ENCODE data around the gene ARSB. TPM values are rescaled to one million over a fixed set of nuclear protein-coding genes. Genes with fewer than 3 reads are reported as not detected.

The ARSB gene
- total RNA-seq, 1 experiment from 2014 or later: 11.4 TPM

GRCh38 chr5:78746021-78746770 lies 238.9 kb downstream of the ARSB start:
- Histone ChIP-seq H4K20me1 (ENCODE audit: control insufficient read depth, insufficient read depth, insufficient read length) (no peaks in the 10 kb centered on the region), H3K4me2 (ENCODE audit: insufficient read depth, insufficient read length, low read length) (no peak overlapping the region), H3T11ph (ENCODE audit: low read length) (no peak overlapping the region), H3K79me1 (ENCODE audit: insufficient read depth, low read depth, low read length, poor library complexity, severe bottlenecking) (no peaks in the 10 kb centered on the region), H3K9me3 (ENCODE audit: control insufficient read depth, low read depth, low read length) (no peaks in the 10 kb centered on the region), H3K23ac (ENCODE audit: insufficient read length, low read depth, low read length) (no peak overlapping the region), H2BK12ac (ENCODE audit: insufficient read length, low read depth, low read length) (no peak overlapping the region), H4K91ac (ENCODE audit: insufficient read length, low read depth, low read length) (no peak overlapping the region), H3K79me2 (ENCODE audit: insufficient read depth, low read length) (no peaks in the 10 kb centered on the region), H3K27ac (ENCODE audit: insufficient read length, low read depth, low read length) (no peak overlapping the region), H3K14ac (ENCODE audit: insufficient read depth, low read length) (no peak overlapping the region), H3K4ac (ENCODE audit: low read depth, low read length) (no peak overlapping the region), H4K8ac (replicated peaks; ENCODE audit: insufficient read length, low read depth, low read length) (no peak overlapping the region), H3K23me2 (ENCODE audit: insufficient read length, low read depth, low read length, poor library complexity, severe bottlenecking) (no peaks in the 10 kb centered on the region), H3K18ac (ENCODE audit: insufficient read length, low read depth, low read length) (no peak overlapping the region), H2BK5ac (ENCODE audit: insufficient read length, low read length) (no peak overlapping the region), H2AFZ (ENCODE audit: low read length) (no peak overlapping the region), H2BK120ac (ENCODE audit: low read depth, low read length, poor library complexity, severe bottlenecking) (no peak overlapping the region), H3K56ac (ENCODE audit: insufficient read length, low read depth, low read length) (no peak overlapping the region), H3K4me1 (ENCODE audit: insufficient read depth, low read length) (peaks cover 2% of the 10 kb centered on the region; the same call in 1 of the 2 replicates), H4K5ac (ENCODE audit: insufficient read length, low read depth, low read length) (no peak overlapping the region), H3K9ac (ENCODE audit: extremely low read depth, insufficient read length, low read length) (no peak overlapping the region), H3K27me3 (ENCODE audit: insufficient read depth, low read length) (no peaks in the 10 kb centered on the region), H2BK20ac (ENCODE audit: low read depth, low read length, poor library complexity, severe bottlenecking) (no peak overlapping the region), H2BK15ac (ENCODE audit: low read depth, low read length) (no peak overlapping the region), H2AK5ac (ENCODE audit: insufficient read length, low read length) (no peak overlapping the region)
- Mint-ChIP-seq H3K4me3 (no peak overlapping the region), H3K4me1 (peaks cover 9 to 20% of the 10 kb centered on the region in 2 experiments; a peak in 3 of 4 replicates), H3K36me3 (ENCODE audit: insufficient read depth in 1 of 3, low read depth in 3 of 3) (no peaks in the 10 kb centered on the region), H3K27me3 (ENCODE audit: low read depth) (peaks cover 2% of the 10 kb centered on the region), H3K9me3 (no peaks in the 10 kb centered on the region), H3K27ac (no peak overlapping the region)
- no peak for DNase-seq
- WGBS (ENCODE audit: extremely low coverage, insufficient read length, low lambda C conversion rate): no CpG with 5 or more reads among the region's 6 CpGs
- no peak for TF ChIP-seq CTCF (conservative IDR thresholded peaks at IDR 0.05)

Measured in H9 (cell line).